HG03108 (cell line): ENCODE data around the gene IL9.

ENCODE experiments used
- ATAC-seq: cut with Tn5 transposase; IDR thresholded peaks from one replicate; pipeline ENCODE4 v1.9.1; 2021; ENCODE audit warnings: moderate library complexity; ENCODE audit not compliant: unreplicated experiment

Gene IL9

GRCh38 chr5:135891791-135892190, 3.9 kb downstream of the IL9 start:
- ATAC-seq: no peak

- ATAC-seq: no peak
Observed at GRCh38 chr5:135891268-135891667, 4.4 kb downstream of the IL9 start.

- ATAC-seq: peak; percentile 60
Observed at GRCh38 chr5:135890867-135891266, 4.8 kb downstream of the IL9 start.

GRCh38 chr5:135890296-135890695, 5.3 kb downstream of the IL9 start:
- ATAC-seq: no peak

GRCh38 chr5:135887881-135888614, 7.6 kb downstream of the IL9 start:
- no peak for ATAC-seq

GRCh38 chr5:135887447-135887864, 8.2 kb downstream of the IL9 start:
- peak; percentile 72 for ATAC-seq

GRCh38 chr5:135886136-135886535, 9.5 kb downstream of the IL9 start:
- ATAC-seq: no peak

GRCh38 chr5:135885031-135885430, 10.6 kb downstream of the IL9 start:
- ATAC-seq: no peak

GRCh38 chr5:135883441-135883840, 12.2 kb downstream of the IL9 start:
- ATAC-seq: no peak

- no peak for ATAC-seq
Observed at GRCh38 chr5:135883026-135883425, 12.6 kb downstream of the IL9 start.

- no peak for ATAC-seq
Observed at GRCh38 chr5:135881819-135882218, 13.8 kb downstream of the IL9 start.

GRCh38 chr5:135881244-135881643, 14.4 kb downstream of the IL9 start:
- ATAC-seq: no peak

GRCh38 chr5:135880801-135881200, 14.8 kb downstream of the IL9 start:
- no peak for ATAC-seq

- ATAC-seq: no peak
Observed at GRCh38 chr5:135880278-135880677, 15.4 kb downstream of the IL9 start.

- ATAC-seq: no peak
Observed at GRCh38 chr5:135879591-135879990, 16.1 kb downstream of the IL9 start.

- no peak for ATAC-seq
Observed at GRCh38 chr5:135878156-135878620, 17.5 kb downstream of the IL9 start.

GRCh38 chr5:135877570-135878155, 18.0 kb downstream of the IL9 start:
- ATAC-seq: no peak

GRCh38 chr5:135876146-135876545, 19.5 kb downstream of the IL9 start:
- ATAC-seq: no peak

GRCh38 chr5:135875567-135875966, 20.1 kb downstream of the IL9 start:
- ATAC-seq: no peak

GRCh38 chr5:135874461-135874860, 21.2 kb downstream of the IL9 start:
- ATAC-seq: no peak

GRCh38 chr5:135873831-135874230, 21.8 kb downstream of the IL9 start:
- no peak for ATAC-seq

GRCh38 chr5:135871268-135871915, 24.2 kb downstream of the IL9 start:
- no peak for ATAC-seq
